ENCODE results near the gene FAM83D.
A peak's percentile ranks its signal among the peaks of the same experiment; 100 is the strongest.
"Not testable (repeated sequence)": the region's sequence is repeated elsewhere in the genome, so short reads cannot be mapped to it uniquely, and the experiment has no call there.

Gene FAM83D

GRCh38 chr20:38957235-38957876 lies 31.1 kb downstream of the FAM83D start:
- no peak for TF ChIP-seq POLR2A (IDR thresholded peaks at IDR 0.05; ENCODE audit: low read depth, low read length)
- no peak for FAIRE-seq
- DNase-seq (ENCODE audit: insufficient read length, low spot score) = no peak

GRCh38 chr20:38957915-38958485 lies 31.8 kb downstream of the FAM83D start:
- DNase-seq (ENCODE audit: insufficient read length, low spot score) = no peak
- no peak for TF ChIP-seq POLR2A (IDR thresholded peaks at IDR 0.05; ENCODE audit: low read depth, low read length)
- FAIRE-seq = no peak

GRCh38 chr20:38960187-38960687 lies 34.0 kb downstream of the FAM83D start:
- not testable (repeated sequence) for FAIRE-seq; DNase-seq (ENCODE audit: insufficient read length, low spot score)

GRCh38 chr20:38961530-38962043 lies 35.4 kb downstream of the FAM83D start:
- DNase-seq (ENCODE audit: insufficient read length, low spot score) (no peak), FAIRE-seq (no peak)
- no peak for TF ChIP-seq POLR2A (IDR thresholded peaks at IDR 0.05; ENCODE audit: low read depth, low read length)

- FAIRE-seq (peak; percentile 61), DNase-seq (ENCODE audit: insufficient read length, low spot score) (peak; percentile 94)
- TF ChIP-seq POLR2A (IDR thresholded peaks at IDR 0.05; ENCODE audit: low read depth, low read length) = peak; percentile 62
Measured at GRCh38 chr20:38962044-38962927, 36.1 kb downstream of the FAM83D start, which contains the start of gene DHX35. Gene DHX35, plus strand, starts transcription at chr20:38962344. Its CDS starts 24 bp downstream, at chr20:38962368.

GRCh38 chr20:38962928-38963401 lies 36.7 kb downstream of the FAM83D start:
- FAIRE-seq (no peak), DNase-seq (ENCODE audit: insufficient read length, low spot score) (no peak)
- TF ChIP-seq POLR2A (IDR thresholded peaks at IDR 0.05; ENCODE audit: low read depth, low read length) = no peak

- FAIRE-seq = no peak
- no peak for TF ChIP-seq POLR2A (IDR thresholded peaks at IDR 0.05; ENCODE audit: low read depth, low read length)
Measured at GRCh38 chr20:38963745-38964144, 37.5 kb downstream of the FAM83D start.

GRCh38 chr20:38965264-38965663 lies 39.0 kb downstream of the FAM83D start:
- no peak for TF ChIP-seq POLR2A (IDR thresholded peaks at IDR 0.05; ENCODE audit: low read depth, low read length)
- DNase-seq (ENCODE audit: insufficient read length, low spot score) = no peak
- no peak for FAIRE-seq

More at GRCh38 chr20:38963745-38964144, 37.5 kb downstream of the FAM83D start:
- no peak for DNase-seq (ENCODE audit: insufficient read length, low spot score)

GRCh38 chr20:38968090-38968489 lies 41.9 kb downstream of the FAM83D start:
- DNase-seq (ENCODE audit: insufficient read length, low spot score) (no peak), FAIRE-seq (no peak)
- no peak for TF ChIP-seq POLR2A (IDR thresholded peaks at IDR 0.05; ENCODE audit: low read depth, low read length)

- no peak for DNase-seq (ENCODE audit: insufficient read length, low spot score)
- FAIRE-seq = no peak
- TF ChIP-seq POLR2A (IDR thresholded peaks at IDR 0.05; ENCODE audit: low read depth, low read length) = no peak
Measured at GRCh38 chr20:38969708-38970107, 43.5 kb downstream of the FAM83D start.

GRCh38 chr20:38970302-38970701 lies 44.1 kb downstream of the FAM83D start:
- DNase-seq (ENCODE audit: insufficient read length, low spot score) = peak; percentile 42
- FAIRE-seq = peak; percentile 86
- TF ChIP-seq POLR2A (IDR thresholded peaks at IDR 0.05; ENCODE audit: low read depth, low read length) = no peak

GRCh38 chr20:38973107-38973506 lies 46.9 kb downstream of the FAM83D start:
- no peak for TF ChIP-seq POLR2A (IDR thresholded peaks at IDR 0.05; ENCODE audit: low read depth, low read length)
- DNase-seq (ENCODE audit: insufficient read length, low spot score) = no peak
- no peak for FAIRE-seq

GRCh38 chr20:38973645-38974044 lies 47.4 kb downstream of the FAM83D start:
- no peak for TF ChIP-seq POLR2A (IDR thresholded peaks at IDR 0.05; ENCODE audit: low read depth, low read length)
- FAIRE-seq (peak; percentile 30), DNase-seq (ENCODE audit: insufficient read length, low spot score) (no peak)
